Measurements from ENCODE around the gene ANAPC7.

The ANAPC7 gene, protein sequence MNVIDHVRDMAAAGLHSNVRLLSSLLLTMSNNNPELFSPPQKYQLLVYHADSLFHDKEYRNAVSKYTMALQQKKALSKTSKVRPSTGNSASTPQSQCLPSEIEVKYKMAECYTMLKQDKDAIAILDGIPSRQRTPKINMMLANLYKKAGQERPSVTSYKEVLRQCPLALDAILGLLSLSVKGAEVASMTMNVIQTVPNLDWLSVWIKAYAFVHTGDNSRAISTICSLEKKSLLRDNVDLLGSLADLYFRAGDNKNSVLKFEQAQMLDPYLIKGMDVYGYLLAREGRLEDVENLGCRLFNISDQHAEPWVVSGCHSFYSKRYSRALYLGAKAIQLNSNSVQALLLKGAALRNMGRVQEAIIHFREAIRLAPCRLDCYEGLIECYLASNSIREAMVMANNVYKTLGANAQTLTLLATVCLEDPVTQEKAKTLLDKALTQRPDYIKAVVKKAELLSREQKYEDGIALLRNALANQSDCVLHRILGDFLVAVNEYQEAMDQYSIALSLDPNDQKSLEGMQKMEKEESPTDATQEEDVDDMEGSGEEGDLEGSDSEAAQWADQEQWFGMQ

DNA sequence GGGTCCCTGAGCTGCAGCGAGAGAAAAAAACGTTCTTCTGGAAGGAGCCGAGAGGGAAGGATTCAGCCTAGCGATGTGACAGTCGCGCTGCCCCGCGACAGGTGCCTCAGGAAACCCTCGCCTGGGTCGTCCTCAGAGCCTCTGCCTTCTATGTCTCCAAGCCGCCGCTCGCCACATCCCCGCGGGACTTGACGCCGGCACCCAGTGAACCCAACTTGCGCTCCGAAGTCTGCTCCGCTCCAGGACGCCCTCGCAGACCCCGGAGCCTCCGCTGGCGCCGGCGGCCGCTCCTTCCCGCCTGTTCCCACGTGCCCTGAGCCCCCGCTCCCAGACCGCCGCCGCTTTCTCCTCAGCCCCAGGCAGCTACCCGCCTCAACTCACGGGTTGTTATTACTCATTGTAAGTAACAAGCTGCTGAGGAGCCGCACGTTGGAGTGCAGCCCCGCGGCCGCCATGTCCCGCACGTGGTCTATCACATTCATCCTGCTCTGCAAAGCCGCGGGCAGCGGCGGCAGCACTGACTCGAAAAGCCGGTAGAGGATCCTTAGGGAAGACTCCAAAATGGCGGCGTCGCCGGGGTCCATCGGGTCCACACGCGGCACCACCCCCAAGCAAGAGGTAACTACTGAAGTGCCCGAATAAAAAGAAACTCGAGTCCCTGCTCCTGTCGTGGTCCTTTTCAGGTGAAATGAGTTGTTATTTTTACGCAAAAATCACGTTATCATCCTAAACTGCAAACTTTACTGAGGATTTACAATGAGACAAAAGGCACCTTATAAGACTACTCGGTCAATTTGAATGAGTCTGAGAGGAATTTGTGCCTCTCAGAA, at the start of gene ANAPC7:
Gene ANAPC7 (minus strand): TSS at position 563 of the 830 bp plus-strand sequence. CDS start 81 bp downstream, at position 482.
- Histone ChIP-seq H4K20me1 (ENCODE audit: insufficient read depth, low read length) (no peaks in the 10 kb centered on the region), H3K9ac (ENCODE audit: low read length) (peak within 1 kb of the TSS; percentile 97), H3F3A (ENCODE audit: insufficient read depth, low read length) (no peaks in the 10 kb centered on the region), H3K36me3 (replicated peaks; ENCODE audit: insufficient read depth, low read length) (no peaks in the 10 kb centered on the region), H3K27me3 (replicated peaks; ENCODE audit: insufficient read depth, low read length) (no peaks in the 10 kb centered on the region), H3K9me2 (replicated peaks; ENCODE audit: insufficient read depth, low read length) (no peaks in the 10 kb centered on the region), H3K4me2 (ENCODE audit: low read depth, low read length) (peak within 1 kb of the TSS; percentile 63), H3K4me3 (ENCODE audit: low read length) (peak within 1 kb of the TSS; percentile 82), H3K27ac (ENCODE audit: low read length) (peak within 1 kb of the TSS; percentile 88), H2AFZ (ENCODE audit: low read length) (peak within 1 kb of the TSS; percentile 98), H3K4me1 (ENCODE audit: low read length) (no peaks in the 10 kb centered on the region), H3K79me2 (ENCODE audit: low read length) (peaks cover 40% of the 10 kb centered on the region), H3K9me3 (replicated peaks; ENCODE audit: insufficient read depth, low read length) (no peaks in the 10 kb centered on the region)
- DNase-seq = peak; percentile 61
- no peak for TF ChIP-seq EZH2 (optimal IDR thresholded peaks at IDR 0.05; ENCODE audit: low read depth, low read length)
- TF ChIP-seq EZH2phosphoT487 (IDR thresholded peaks at IDR 0.05; ENCODE audit: low read length) = no peak
- TF ChIP-seq, protein P1, sequence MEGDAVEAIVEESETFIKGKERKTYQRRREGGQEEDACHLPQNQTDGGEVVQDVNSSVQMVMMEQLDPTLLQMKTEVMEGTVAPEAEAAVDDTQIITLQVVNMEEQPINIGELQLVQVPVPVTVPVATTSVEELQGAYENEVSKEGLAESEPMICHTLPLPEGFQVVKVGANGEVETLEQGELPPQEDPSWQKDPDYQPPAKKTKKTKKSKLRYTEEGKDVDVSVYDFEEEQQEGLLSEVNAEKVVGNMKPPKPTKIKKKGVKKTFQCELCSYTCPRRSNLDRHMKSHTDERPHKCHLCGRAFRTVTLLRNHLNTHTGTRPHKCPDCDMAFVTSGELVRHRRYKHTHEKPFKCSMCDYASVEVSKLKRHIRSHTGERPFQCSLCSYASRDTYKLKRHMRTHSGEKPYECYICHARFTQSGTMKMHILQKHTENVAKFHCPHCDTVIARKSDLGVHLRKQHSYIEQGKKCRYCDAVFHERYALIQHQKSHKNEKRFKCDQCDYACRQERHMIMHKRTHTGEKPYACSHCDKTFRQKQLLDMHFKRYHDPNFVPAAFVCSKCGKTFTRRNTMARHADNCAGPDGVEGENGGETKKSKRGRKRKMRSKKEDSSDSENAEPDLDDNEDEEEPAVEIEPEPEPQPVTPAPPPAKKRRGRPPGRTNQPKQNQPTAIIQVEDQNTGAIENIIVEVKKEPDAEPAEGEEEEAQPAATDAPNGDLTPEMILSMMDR (IDR thresholded peaks at IDR 0.05; ENCODE audit: low read length) = no peak

DNA sequence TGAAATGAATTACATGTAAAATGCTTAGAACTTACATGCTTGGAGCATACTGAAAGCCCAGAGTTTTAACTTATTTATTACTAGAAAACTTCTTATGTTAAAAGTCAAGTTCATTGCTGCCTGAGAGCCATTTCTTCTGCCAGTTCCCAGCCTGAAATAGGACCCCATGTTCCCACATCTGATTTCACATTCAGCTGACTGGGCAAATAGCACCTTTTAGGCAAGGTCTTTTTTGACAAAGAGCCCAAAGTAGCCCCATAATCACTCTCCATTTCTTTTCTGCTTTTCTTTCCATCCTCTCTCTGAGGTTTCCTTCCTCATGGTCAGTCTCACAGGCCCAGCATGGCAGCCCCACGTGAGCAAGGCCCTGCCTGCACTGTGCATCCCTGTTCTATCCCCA, 47.8 kb upstream of the ANAPC7 start:
- H3K9ac ChIP-seq (ENCODE audit: low read length) = no peak overlapping the region

DNA sequence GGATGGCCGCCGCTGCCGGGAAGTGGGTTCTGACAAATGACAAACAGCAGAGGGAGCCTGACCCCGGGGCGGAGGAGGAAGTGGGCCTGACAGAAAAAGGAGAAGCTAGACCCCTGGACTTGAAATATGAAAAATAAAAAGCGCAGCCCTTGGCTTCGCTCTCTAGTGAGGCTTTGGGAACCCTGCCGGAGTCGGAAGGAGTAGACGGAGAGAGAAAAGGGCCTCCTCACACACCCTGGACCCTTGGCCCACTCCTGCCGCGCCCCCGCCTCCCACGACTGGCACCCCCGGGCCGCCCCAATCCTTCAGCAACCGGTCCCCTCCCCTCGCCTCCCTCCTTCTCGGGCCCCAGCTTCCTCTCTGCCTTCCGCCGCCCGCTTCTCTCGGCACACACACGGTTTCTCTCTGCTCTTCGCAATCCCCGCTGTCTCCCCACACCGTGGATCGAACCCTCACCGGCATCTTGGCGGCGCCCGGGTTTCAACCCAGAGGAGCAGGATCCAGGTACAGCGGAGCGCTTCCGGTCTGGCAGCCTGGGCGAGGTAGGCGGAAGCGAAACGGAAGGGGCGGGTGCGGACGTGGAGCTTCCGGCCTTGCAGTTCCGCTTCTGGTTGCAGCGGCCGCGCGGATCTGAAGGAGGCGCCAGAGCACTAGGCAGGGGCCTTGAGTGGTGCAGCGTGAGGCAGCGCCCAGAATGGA, 46.4 kb upstream of the ANAPC7 start, which contains the start of gene ARPC3:
Gene ARPC3 (minus strand): TSS at position 539 of the 699 bp plus-strand sequence. CDS start 77 bp downstream, at position 462.
- DNase-seq = peak; percentile 87

More for the DNA sequence above, 47.8 kb upstream of the ANAPC7 start:
- no peak for DNase-seq
- H3F3A ChIP-seq (ENCODE audit: insufficient read depth, low read length) = peaks cover 8% of the 10 kb centered on the region; the same call in 1 of the 2 replicates
- no peaks in the 10 kb centered on the region for H3K4me1 ChIP-seq (ENCODE audit: low read length)
- H3K4me2 ChIP-seq (ENCODE audit: low read depth, low read length) = no peak overlapping the region
- H3K9me2 ChIP-seq (replicated peaks; ENCODE audit: insufficient read depth, low read length) = no peaks in the 10 kb centered on the region
- H3K79me2 ChIP-seq (ENCODE audit: low read length) = peaks cover 33% of the 10 kb centered on the region
- no peak for TF ChIP-seq EZH2 (optimal IDR thresholded peaks at IDR 0.05; ENCODE audit: low read depth, low read length)
- TF ChIP-seq, protein P1 (IDR thresholded peaks at IDR 0.05; ENCODE audit: low read length) = no peak
- no peak for TF ChIP-seq EZH2phosphoT487 (IDR thresholded peaks at IDR 0.05; ENCODE audit: low read length)
- no peak overlapping the region for H3K4me3 ChIP-seq (ENCODE audit: low read length)
- H3K36me3 ChIP-seq (replicated peaks; ENCODE audit: insufficient read depth, low read length) = no peaks in the 10 kb centered on the region
- H3K9me3 ChIP-seq (replicated peaks; ENCODE audit: insufficient read depth, low read length) = no peaks in the 10 kb centered on the region
- H4K20me1 ChIP-seq (ENCODE audit: insufficient read depth, low read length) = no peaks in the 10 kb centered on the region
- no peaks in the 10 kb centered on the region for H3K27me3 ChIP-seq (replicated peaks; ENCODE audit: insufficient read depth, low read length)
- H2AFZ ChIP-seq (ENCODE audit: low read length) = no peak overlapping the region
- H3K27ac ChIP-seq (ENCODE audit: low read length) = no peak overlapping the region

More for the DNA sequence above, 46.4 kb upstream of the ANAPC7 start, which contains the start of gene ARPC3:
- Histone ChIP-seq H4K20me1 (ENCODE audit: insufficient read depth, low read length) (no peaks in the 10 kb centered on the region), H3K36me3 (replicated peaks; ENCODE audit: insufficient read depth, low read length) (no peaks in the 10 kb centered on the region), H3K4me2 (ENCODE audit: low read depth, low read length) (peak within 1 kb of the TSS; percentile 49; the same call in 1 of the 2 replicates), H3K4me3 (ENCODE audit: low read length) (peak within 1 kb of the TSS; percentile 78), H3F3A (ENCODE audit: insufficient read depth, low read length) (peaks cover 8% of the 10 kb centered on the region; the same call in 1 of the 2 replicates), H3K9ac (ENCODE audit: low read length) (peak within 1 kb of the TSS; percentile 77), H3K27ac (ENCODE audit: low read length) (peak within 1 kb of the TSS; percentile 70; the same call in 1 of the 2 replicates), H3K9me3 (replicated peaks; ENCODE audit: insufficient read depth, low read length) (no peaks in the 10 kb centered on the region), H3K9me2 (replicated peaks; ENCODE audit: insufficient read depth, low read length) (no peaks in the 10 kb centered on the region), H3K27me3 (replicated peaks; ENCODE audit: insufficient read depth, low read length) (no peaks in the 10 kb centered on the region), H2AFZ (ENCODE audit: low read length) (peak within 1 kb of the TSS; percentile 61), H3K4me1 (ENCODE audit: low read length) (no peaks in the 10 kb centered on the region), H3K79me2 (ENCODE audit: low read length) (peaks cover 33% of the 10 kb centered on the region)
- TF ChIP-seq, protein P1 (IDR thresholded peaks at IDR 0.05; ENCODE audit: low read length) = peak; percentile 65
- TF ChIP-seq EZH2phosphoT487 (IDR thresholded peaks at IDR 0.05; ENCODE audit: low read length) = no peak
- no peak for TF ChIP-seq EZH2 (optimal IDR thresholded peaks at IDR 0.05; ENCODE audit: low read depth, low read length)
